GM18502 (cell line): ENCODE measurements around the gene ESYT1.
"Not testable (repeated sequence)": the region's sequence is repeated elsewhere in the genome, so short reads cannot be mapped to it uniquely, and the experiment has no call there.

Experiments
- ATAC-seq: cut with Tn5 transposase; IDR thresholded peaks from one replicate; pipeline ENCODE4 v1.9.1; 2021; ENCODE audit warnings: mild to moderate bottlenecking; ENCODE audit not compliant: unreplicated experiment, poor library complexity

ESYT1 gene

GRCh38 chr12:56152756-56153677, 24.9 kb downstream of the ESYT1 start:
- ATAC-seq = no peak

GRCh38 chr12:56153678-56154065, 25.6 kb downstream of the ESYT1 start:
- ATAC-seq = no peak

- no peak for ATAC-seq
Observed at GRCh38 chr12:56154246-56154771, 26.2 kb downstream of the ESYT1 start.

GRCh38 chr12:56154818-56155217, 26.8 kb downstream of the ESYT1 start:
- no peak for ATAC-seq

- no peak for ATAC-seq
Observed at GRCh38 chr12:56155256-56155845, 27.3 kb downstream of the ESYT1 start.

- ATAC-seq = not testable (repeated sequence)
Observed at GRCh38 chr12:56156464-56157200, 28.6 kb downstream of the ESYT1 start.

GRCh38 chr12:56157201-56158028, 29.3 kb downstream of the ESYT1 start:
- peak; percentile 38 for ATAC-seq

GRCh38 chr12:56158029-56158925, 30.2 kb downstream of the ESYT1 start, which contains the start of gene MYL6:
TSS of gene MYL6 (plus strand) at chr12:56158359. CDS start at chr12:56158402, 43 bp downstream.
- ATAC-seq = peak; percentile 80

- no peak for ATAC-seq
Observed at GRCh38 chr12:56158926-56159461, 30.9 kb downstream of the ESYT1 start.

- ATAC-seq = no peak
Observed at GRCh38 chr12:56159482-56160192, 31.6 kb downstream of the ESYT1 start.

GRCh38 chr12:56160193-56160763, 32.2 kb downstream of the ESYT1 start:
- ATAC-seq = no peak

- ATAC-seq = no peak
Observed at GRCh38 chr12:56160894-56161689, 33.0 kb downstream of the ESYT1 start.

- ATAC-seq = no peak
Observed at GRCh38 chr12:56161690-56162351, 33.8 kb downstream of the ESYT1 start.

GRCh38 chr12:56162468-56163290, 34.6 kb downstream of the ESYT1 start:
- no peak for ATAC-seq

- no peak for ATAC-seq
Observed at GRCh38 chr12:56163533-56164344, 35.7 kb downstream of the ESYT1 start.
